HUDEP-2 (cell line): Measurements from ENCODE around the gene SPATA9.
"Not testable (repeated sequence)": the region's sequence is repeated elsewhere in the genome, so short reads cannot be mapped to it uniquely, and the experiment has no call there.

ENCODE experiments used
- DNase-seq, 76 experiments: peaks; one replicate each; lab custom pipeline; 2025; ENCODE audit not compliant: unreplicated experiment in 76 of 76; lab: John Stamatoyannopoulos, UW

Gene SPATA9

DNA sequence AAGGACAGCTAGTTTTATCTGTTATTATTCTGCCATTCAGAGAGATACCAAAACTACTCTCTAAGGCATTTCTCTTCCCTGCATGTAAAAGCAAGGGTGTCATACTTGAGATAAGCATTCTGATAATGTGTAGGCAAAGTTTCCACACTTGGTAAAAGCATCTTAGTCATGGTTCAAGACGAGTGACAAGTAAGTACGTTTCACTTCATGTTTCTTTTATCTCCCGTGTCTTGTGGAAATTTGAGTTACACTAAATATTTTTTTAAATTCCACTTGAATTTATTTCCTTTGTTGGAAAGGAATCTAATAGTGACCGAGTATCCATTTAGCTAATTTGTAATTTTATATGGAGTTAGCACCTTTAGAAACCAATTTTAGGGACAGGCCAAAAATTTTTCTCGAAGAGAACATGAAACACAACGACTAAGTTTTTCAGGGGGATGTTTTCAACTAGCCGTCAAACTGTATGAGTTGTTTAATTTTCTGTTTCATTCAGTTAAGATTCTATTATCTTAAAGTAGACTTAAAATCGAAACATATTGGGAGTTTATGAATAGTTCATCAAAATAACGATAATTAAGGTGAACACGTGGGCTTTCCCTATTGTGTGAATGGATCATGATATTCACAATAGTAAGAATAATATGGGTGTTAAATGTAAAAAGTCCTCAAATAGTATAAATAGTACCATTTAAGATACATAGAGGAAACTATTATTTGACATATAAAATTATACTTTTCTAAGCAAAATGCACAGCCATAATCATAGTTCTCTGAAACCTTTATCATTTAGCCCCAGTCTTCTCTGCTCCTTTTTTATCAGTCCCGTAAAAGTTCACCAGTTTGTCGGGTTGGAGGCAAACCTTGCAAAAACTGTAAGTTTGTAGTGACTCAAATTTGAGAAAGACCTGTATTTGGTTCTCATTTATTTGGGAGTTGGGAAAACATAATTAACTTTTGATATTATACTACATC lies 34.6 kb downstream of the SPATA9 start:
- DNase-seq, result peak in 37 of 76 experiments; percentile 12 to 89 (median 69)

DNA sequence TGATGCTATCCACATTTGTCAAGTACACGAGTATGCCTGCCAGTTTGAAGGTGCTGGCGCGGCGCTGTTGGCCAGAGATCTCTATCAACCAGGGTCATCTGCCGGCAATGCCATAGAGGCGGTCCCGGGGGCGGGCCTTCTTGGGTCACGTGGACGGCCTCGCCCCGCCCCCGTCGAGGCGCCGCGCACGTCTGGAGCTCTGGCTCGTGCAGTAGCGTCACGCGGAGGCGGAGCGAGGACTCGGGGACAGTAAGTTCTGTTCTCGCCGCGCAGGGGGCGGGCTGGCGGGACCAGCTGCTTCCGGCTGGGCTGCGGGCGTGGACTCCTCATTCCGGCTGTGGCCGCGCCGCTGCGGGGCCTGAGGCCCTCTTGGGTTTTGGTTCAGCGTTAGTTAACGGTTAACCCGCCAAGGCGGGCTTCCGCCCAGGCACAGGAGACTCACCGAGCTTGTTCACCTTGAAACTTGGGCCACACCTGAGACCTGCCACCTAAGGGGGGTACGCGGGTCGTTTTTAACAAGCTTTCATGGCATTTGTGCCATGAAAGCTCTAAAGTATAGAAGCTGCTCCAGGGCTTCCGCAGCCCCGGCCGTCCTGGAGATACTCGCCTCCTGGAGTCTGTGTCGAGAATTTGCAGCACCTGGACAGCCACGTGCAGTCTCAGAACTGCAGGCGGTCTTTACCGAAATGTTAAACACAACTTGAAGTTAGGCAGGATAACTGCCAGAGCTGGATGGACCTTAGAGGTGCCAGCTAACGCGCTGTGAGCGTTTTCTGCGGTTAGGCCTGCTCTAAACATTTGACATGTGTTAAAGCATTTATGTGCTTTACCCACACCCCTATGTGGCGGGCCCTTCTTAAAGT lies 36.0 kb downstream of the SPATA9 start, which contains the start of gene RFESD:
Gene RFESD, plus strand, starts transcription at position 209 of the 863 bp plus-strand sequence. CDS start 5,495 bp downstream, outside the sequence.
- DNase-seq, result peak; percentile 49 to 99 (median 98)

DNA sequence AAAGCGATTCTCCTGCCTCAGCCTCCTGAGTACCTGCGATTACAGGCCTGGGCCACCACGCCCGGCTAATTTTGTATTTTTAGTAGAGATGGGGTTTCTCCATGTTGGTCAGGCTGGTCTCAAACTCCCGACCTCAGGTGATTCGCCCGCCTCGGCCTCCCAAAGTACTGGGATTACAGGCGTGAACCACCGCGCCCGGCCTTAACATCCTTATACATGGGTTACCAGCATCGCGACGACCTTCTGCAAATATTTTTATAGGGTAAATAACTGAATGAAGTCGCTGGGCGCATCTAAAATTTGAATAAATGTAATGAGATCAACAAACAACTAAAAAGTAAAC lies 36.6 kb downstream of the SPATA9 start:
- not testable (repeated sequence) for DNase-seq

DNA sequence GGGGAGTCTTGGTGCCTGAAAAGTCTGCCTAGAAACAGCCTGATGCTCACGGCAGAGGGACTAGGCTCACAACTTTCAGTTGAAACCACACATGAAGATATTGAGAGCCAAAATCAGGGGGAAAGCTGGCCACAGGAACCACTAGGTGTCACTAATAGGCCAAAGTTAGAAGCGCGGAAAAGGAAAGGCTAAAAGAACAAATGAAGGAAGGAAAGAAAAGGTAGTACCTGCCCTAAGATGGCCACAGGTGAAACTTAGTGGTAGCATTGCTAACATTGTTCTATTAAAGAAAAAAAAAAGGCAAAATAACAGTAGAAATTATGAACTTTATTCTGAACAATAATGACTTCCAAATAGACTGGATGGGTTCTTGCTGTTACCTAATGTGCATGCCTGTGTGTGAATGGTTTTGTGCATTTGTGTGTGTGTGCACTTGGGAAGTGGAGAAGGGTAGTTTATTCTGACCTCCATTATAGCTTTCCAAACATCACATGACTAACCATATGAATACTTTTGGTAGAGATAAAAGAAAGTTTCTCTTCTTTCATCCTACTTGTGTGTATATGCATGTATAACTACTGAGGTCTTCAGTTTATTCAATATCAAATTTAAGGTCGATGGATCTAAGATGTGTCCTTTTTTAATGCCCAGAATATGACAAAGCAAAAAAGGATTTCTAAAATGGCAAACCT lies 38.3 kb downstream of the SPATA9 start:
- DNase-seq, result peak in 50 of 76 experiments; percentile 3 to 68 (median 40)

DNA sequence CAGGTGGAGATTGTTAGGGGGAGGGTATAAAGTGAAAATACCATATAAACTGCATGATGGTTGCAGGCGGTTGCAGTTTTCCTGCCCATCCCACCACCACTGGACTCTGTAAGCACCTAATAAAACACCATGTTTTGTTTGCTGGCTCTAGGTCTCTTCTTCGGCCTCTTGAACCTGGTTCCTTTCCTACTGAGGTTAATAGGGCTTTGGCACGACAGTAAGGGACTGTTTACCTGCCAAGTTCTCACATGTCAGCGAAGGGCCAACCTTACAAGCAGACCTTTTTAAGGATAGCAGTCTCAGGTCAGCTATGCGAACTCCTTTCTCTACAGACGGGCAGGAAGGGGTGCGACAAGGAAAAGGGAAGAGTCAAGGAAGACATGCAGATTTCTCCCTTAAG lies 39.6 kb downstream of the SPATA9 start:
- DNase-seq, result no peak

DNA sequence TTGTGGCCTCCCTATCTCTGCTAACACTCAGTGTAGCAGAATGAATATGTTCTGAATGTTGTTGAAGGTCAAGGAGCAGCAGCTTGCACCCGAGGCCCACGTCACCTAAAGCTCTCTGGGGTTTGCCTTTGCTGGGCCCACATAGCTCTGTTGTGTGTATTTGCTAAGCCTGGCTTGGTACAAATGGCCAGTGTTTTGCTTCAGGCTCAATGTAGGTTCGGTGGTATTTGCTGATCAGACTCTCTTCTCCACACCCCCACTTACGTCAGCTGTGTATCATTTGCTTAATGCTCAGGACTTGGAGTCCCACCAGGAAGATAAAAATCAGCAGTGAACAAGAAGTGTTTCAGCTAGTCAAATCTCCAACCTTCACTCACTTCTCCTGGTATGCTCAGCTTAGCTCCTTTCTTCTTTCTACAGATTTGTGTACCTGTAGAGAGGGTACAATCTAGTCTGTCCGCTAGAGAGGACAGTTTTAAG lies 41.0 kb downstream of the SPATA9 start:
- DNase-seq, result peak in 38 of 76 experiments; percentile 7 to 68 (median 32)

DNA sequence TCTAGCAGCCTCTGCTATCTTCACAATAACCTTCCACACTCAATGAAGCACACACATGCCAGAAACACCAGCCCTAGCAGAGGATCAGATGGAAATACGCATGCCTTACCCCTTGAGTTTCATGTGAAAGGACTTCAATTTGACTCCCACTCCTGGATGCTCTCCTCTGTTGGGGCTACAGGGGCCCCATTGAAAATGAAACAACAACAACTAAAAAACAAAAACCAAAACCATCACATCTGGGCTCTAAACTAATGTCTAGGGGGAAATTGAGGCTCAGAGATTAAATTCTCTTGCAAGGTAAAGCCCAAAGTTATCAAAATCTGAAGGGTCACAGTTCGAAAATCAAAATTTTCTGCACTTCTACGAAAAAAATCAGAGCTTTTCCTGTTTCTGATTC lies 44.2 kb downstream of the SPATA9 start:
- DNase-seq, result no peak

DNA sequence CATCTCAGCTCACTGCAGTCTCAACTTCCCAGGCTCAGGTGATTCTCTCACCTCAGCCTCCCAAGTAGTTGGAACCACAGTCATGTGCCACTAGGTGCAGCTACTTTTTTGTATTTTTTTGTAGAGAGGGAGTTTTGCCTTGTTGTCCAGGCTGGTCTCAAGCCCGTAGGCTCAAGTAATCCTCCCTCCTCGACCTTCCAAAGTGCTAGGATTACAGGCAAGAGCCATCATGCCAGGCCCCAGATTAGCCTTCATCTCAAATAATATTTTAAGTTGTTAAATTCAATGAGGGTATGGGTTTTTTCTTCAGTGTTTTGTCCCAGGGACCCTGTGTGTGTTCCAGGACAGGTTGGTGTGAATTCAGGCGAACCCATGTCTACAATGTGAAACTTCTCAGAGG lies 48.7 kb downstream of the SPATA9 start:
- no peak for DNase-seq

DNA sequence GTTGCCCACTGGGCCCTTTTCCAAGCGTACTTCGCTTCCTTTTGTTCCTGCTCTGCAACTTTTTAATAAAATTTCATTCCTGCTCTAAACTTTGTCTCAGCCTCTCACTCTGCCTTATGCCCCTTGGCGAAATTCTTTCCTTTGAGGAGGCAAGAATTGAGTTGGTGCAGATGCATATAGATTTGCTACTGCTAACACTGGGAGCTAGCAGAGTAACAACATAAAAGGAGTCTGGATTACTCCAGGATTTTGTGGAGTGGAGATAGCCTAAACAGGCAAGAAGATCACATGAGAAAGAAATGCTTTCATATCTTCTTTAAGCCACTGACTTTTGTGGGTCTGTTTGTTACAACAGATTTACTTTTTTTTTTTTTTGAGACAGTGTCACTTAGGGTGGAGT lies 49.1 kb downstream of the SPATA9 start:
- no peak for DNase-seq

DNA sequence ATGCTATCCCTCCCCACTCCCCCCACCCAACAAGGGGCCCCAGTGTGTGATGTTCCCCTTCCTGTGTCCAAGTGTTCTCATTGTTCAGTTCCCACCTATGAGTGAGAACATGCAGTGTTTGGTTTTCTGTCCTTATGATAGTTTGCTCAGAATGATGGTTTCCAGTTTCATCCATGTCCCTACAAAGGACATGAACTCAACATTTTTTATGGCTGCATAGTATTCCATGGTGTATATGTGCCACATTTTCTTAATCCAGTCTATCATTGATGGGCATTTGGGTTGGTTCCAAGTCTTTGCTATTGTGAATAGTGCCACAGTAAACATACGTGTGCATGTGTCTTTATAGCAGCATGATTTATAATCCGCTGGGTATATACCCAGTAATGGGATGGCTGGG lies 49.8 kb downstream of the SPATA9 start:
- not testable (repeated sequence) for DNase-seq

DNA sequence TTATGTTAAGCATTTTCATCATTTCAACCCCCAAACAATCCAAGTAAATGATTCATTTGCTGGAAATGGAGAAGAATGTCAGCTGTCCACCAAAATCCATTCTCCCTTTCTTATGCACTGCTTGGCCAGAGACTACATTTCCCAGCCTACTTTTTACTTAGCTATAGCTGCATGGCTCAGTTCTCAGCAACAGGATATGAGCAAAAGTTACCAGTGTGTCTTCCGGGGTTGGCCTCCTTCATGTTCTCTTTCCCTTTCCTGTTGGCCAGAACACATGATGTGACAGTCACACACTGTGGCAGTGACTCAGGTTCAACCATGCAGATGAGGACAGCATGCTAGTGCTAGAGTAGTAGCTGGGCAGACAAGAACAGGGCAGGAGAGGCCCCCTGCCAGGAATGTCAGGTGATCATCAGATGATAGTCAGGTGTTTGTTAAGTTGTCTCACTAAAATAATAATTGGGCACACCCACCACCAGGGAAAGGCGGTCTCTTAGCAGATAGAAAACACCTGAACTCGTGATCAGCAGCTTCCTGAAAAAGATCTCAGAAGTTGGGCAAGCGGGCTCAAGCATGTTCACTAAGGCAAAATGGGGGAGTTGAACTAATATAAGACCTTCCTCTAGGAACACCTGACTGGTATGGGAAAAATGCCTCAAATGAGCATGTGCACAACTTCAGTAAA lies 50.7 kb downstream of the SPATA9 start:
- DNase-seq, result peak in 65 of 76 experiments; percentile 7 to 74 (median 33)

DNA sequence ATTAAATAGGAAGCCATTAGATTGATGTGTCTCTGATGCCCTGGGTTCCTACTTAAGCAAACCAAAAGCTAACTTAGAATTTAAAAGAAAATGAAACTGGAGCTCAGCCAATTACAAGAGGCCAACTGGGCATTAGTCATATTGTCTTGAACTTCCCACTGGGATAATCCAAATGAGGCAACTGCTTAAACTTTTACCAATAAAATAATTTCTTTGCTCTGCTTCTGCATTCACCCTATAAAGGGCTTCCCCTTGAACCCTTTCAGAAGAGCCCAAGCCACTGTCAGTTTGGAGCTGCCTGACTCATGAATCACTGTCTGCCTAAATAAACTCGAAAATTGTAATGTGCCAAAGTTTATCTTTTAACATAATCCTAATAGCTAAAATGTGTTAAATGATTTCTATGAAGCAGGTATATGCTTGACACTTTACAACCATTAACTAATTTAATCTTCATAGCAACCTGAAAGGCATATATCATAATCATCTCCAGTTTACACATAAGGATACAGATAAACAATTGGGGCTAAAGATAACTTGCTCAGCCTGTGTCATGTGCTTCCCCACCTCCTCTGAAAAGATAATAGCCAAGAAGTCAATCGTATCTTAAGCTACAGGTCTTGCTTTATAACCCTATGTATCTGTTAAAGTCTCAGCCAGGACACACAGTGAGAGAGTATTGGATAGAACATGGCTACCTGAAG lies 51.4 kb downstream of the SPATA9 start:
- DNase-seq, result peak in 26 of 76 experiments; percentile 11 to 57 (median 38)

DNA sequence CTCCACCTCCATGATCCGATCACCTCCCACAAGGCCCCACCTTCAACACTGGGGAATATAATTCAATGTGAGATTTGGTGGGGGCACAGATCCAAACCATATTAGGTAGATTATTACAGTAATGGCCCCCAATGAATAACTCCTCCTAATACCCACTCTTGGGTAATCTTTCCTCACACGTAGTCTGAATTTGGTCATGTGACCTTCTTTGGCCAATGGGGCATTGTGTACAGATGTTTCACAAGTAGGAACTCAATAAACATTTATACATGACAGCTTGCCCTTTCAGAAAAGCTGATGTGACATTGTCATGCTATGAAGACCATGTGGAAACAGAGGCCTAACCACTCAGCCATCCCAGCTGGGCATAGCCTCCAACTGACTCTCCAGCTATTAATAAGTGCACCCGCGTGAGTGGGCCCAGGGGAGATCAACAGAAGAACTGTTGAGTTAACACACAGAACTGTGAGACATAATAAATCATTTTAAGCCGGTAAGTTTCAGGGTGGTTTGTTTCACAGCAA lies 52.3 kb downstream of the SPATA9 start:
- DNase-seq, result no peak

DNA sequence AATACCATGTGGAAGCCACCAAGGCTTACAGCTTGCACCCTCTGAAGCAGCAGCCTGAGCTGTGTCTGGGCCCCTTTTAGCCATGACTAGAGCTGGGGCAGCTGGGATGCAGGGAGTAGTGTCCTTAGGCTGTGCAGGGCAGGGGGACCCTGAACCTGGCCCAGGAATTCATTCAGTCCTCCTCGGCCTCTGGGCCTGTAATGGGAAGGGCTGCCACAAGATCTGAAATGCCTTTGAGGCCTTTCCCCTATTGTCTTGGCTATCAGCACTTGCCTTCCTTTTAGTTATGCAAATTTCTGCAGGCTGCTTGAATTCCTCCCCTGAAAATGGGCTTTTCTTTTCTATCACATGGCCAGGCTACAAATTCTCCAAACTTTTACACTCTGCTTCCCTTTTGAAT lies 53.9 kb downstream of the SPATA9 start:
- no peak for DNase-seq

DNA sequence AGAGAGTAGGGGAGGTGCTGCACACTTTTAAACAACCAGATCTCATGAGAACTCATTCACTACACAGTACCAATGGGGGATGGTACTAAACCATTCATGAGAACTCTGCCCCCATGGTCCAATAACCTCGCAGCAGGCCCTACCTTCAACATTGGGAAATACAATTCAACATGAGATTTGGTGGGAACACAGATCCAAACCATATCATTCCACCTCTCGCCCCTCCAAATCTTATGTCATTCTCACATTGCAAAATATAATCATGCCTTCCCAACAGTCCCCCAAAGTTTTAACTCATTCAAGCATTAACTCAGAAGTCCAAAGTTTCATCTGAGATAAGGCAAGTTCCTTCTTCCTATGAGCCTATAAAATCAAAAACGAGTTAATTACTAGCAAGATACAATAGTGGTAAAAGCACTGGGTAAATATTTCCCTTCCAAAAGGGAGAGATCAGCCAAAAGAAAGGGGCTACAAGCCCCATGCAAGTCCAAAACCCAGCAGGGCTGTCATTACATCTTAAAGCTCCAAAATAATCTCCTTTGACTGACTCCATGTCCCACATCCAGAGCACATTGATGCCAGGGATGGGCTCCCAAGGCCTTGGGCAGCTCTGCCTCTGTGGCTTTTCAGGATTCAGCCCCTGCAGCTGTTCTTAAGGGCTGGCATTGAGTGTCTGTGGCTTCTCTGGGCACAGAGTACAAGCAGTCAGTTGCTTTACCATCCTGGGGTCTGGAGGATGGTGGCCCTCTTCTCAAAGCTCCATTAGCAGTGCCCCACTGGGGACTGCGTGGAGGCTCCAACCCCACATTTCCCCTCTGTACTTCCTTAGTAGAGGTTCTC lies 54.6 kb downstream of the SPATA9 start:
- DNase-seq, result no peak

DNA sequence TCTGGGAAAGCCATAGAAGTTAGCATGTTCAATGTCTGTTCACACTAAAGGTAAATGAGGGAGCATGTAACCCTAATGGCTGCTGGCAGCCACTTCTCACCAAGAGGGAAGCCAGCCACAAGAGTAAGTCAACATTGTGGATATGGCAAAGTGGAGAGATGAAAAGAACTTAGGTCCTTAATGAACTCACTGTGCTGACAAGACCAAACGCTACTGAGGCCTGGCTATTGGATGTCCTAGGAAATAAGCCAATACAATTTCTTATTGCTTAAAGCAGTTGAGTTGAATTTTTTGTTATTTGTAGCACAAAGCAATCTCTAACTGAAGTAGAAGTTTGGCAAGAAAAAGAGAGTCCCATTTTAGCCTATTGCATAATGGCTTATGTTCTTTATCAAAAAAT lies 56.1 kb downstream of the SPATA9 start:
- no peak for DNase-seq

DNA sequence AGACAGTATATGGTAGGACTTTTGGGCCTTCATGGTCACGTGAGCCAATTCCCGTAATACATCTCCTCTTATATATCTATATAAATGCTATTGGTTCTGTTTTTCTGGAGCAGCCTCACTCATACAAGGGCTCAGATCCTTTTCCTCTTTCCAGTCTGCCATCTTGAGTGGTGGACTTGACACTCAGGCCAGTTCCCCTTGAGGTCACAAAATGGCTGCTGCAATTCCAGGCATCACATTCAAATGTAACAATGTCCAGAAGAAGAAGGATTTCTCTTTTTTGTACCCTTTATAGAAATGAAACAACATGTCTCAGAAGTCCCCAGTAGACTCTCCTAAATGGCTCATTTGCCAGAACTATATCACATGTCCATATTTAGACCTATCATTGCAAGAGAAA lies 58.4 kb downstream of the SPATA9 start:
- no peak for DNase-seq

DNA sequence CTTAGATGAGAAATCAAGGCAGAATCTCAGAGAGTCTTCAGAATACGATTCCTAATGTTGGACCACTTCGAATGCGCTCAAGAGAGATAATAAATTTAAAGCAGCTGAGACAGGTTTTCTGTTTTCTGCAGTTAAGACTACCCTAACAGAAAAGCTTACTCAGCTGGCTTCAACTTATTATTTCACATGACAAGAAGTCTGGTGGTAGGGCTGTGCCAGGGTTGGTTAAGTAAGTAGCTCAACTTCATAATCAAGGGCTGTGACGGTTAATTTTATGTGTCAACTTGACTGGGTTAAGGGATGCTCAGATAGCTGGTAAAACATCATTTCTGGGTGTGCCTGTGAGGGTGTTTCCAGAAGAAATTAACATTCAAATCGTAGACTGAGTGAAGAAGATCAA lies 59.1 kb downstream of the SPATA9 start:
- no peak for DNase-seq
